OCI-LY3 (cell line): ENCODE results near the gene COL9A2.

ENCODE experiments used
- EZH2phosphoT487 ChIP-seq: fragments of 200-600 bp; shearing (Covaris generic); IDR thresholded peaks from 2 replicates; pipeline ENCODE4 v1.6.1; 2018; ENCODE audit warnings: antibody characterized with exemption, mixed run types, low read depth
- TF ChIP-seq, protein P1 (sequence below): fragments of 200-600, 300-600 bp; sonication (generic); IDR thresholded peaks from 2 replicates; pipeline ENCODE4 v1.5.1; 2014; ENCODE audit warnings: antibody characterized with exemption, low read length, low read depth

- TF ChIP-seq, protein P1, sequence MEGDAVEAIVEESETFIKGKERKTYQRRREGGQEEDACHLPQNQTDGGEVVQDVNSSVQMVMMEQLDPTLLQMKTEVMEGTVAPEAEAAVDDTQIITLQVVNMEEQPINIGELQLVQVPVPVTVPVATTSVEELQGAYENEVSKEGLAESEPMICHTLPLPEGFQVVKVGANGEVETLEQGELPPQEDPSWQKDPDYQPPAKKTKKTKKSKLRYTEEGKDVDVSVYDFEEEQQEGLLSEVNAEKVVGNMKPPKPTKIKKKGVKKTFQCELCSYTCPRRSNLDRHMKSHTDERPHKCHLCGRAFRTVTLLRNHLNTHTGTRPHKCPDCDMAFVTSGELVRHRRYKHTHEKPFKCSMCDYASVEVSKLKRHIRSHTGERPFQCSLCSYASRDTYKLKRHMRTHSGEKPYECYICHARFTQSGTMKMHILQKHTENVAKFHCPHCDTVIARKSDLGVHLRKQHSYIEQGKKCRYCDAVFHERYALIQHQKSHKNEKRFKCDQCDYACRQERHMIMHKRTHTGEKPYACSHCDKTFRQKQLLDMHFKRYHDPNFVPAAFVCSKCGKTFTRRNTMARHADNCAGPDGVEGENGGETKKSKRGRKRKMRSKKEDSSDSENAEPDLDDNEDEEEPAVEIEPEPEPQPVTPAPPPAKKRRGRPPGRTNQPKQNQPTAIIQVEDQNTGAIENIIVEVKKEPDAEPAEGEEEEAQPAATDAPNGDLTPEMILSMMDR: no peak
- no peak for TF ChIP-seq EZH2phosphoT487
Observed at GRCh38 chr1:40315795-40316594, 1.1 kb downstream of the COL9A2 start.
